H9 (cell line): ENCODE data around the gene FBXO38. TPM values are rescaled to one million over a fixed set of nuclear protein-coding genes. Genes with fewer than 3 reads are reported as not detected.

Experiments
- DNase-seq: peaks from one replicate; pipeline ENCODE4 v3.0.0-alpha.2; 2017
- H2AFZ ChIP-seq: one replicate; pipeline ENCODE4 v1.6.1; 2013; ENCODE audit warnings: mild to moderate bottlenecking, low read length, control low read depth, moderate library complexity
- H2AK5ac ChIP-seq: 2 replicates; pipeline ENCODE4 v1.6.1; 2013; ENCODE audit warnings: low read length, control low read depth, mixed read lengths; ENCODE audit not compliant: insufficient read length
- H2BK120ac ChIP-seq: one replicate; pipeline ENCODE4 v1.6.1; 2013; ENCODE audit warnings: low read depth, mild to moderate bottlenecking, low read length, control low read depth, inconsistent platforms; ENCODE audit not compliant: poor library complexity, severe bottlenecking
- H2BK12ac ChIP-seq: 2 replicates; pipeline ENCODE4 v1.6.1; 2013; ENCODE audit warnings: low read length, control low read depth, mixed read lengths, low read depth; ENCODE audit not compliant: insufficient read length
- H2BK15ac ChIP-seq: 2 replicates; pipeline ENCODE4 v1.6.1; 2013; ENCODE audit warnings: low read depth, low read length, control low read depth
- H2BK20ac ChIP-seq: one replicate; pipeline ENCODE4 v1.6.1; 2013; ENCODE audit warnings: low read depth, mild to moderate bottlenecking, low read length, control low read depth, inconsistent platforms; ENCODE audit not compliant: poor library complexity, severe bottlenecking
- H2BK5ac ChIP-seq: 2 replicates; pipeline ENCODE4 v1.6.1; 2013; ENCODE audit warnings: low read length, control low read depth, mixed read lengths; ENCODE audit not compliant: insufficient read length
- H3K14ac ChIP-seq: 2 replicates; pipeline ENCODE4 v1.6.1; 2013; ENCODE audit warnings: low read length, control low read depth; ENCODE audit not compliant: insufficient read depth
- H3K18ac ChIP-seq: 2 replicates; pipeline ENCODE4 v1.6.1; 2013; ENCODE audit warnings: low read depth, mild to moderate bottlenecking, mixed read lengths, low read length, control low read depth; ENCODE audit not compliant: insufficient read length
- H3K23ac ChIP-seq: 2 replicates; pipeline ENCODE4 v1.6.1; 2013; ENCODE audit warnings: low read length, control low read depth, mixed read lengths, low read depth; ENCODE audit not compliant: insufficient read length
- H3K23me2 ChIP-seq: 2 replicates; pipeline ENCODE4 v1.6.1; 2013; ENCODE audit warnings: low read depth, mild to moderate bottlenecking, mixed read lengths, low read length, control low read depth; ENCODE audit not compliant: insufficient read length, poor library complexity, severe bottlenecking
- H3K27ac ChIP-seq: 2 replicates; pipeline ENCODE4 v1.5.1; 2013; ENCODE audit warnings: low read length, control low read depth, mixed read lengths, low read depth; ENCODE audit not compliant: insufficient read length
- H3K27me3 ChIP-seq: 2 replicates; pipeline ENCODE4 v1.6.1; 2013; ENCODE audit warnings: low read length, control low read depth, inconsistent platforms; ENCODE audit not compliant: insufficient read depth
- H3K4ac ChIP-seq: 2 replicates; pipeline ENCODE4 v1.6.1; 2013; ENCODE audit warnings: low read depth, mild to moderate bottlenecking, control low read depth, inconsistent platforms, low read length, moderate library complexity
- H3K4me1 ChIP-seq: 2 replicates; pipeline ENCODE4 v1.6.1; 2013; ENCODE audit warnings: low read length, control low read depth, inconsistent platforms; ENCODE audit not compliant: insufficient read depth
- H3K4me2 ChIP-seq: 2 replicates; pipeline ENCODE4 v1.6.1; 2013; ENCODE audit warnings: low read length, control low read depth, mixed read lengths; ENCODE audit not compliant: insufficient read length, insufficient read depth
- H3K56ac ChIP-seq: 2 replicates; pipeline ENCODE4 v1.6.1; 2013; ENCODE audit warnings: low read depth, mild to moderate bottlenecking, mixed read lengths, low read length, control low read depth; ENCODE audit not compliant: insufficient read length
- H3K79me1 ChIP-seq: 2 replicates; pipeline ENCODE4 v1.6.1; 2013; ENCODE audit warnings: low read depth, mild to moderate bottlenecking, moderate library complexity, low read length, control low read depth, inconsistent platforms; ENCODE audit not compliant: insufficient read depth, poor library complexity, severe bottlenecking
- H3K79me2 ChIP-seq: 2 replicates; pipeline ENCODE4 v1.6.1; 2013; ENCODE audit warnings: low read length, control low read depth, inconsistent platforms; ENCODE audit not compliant: insufficient read depth
- H3K9ac ChIP-seq: 2 replicates; pipeline ENCODE4 v1.6.1; 2013; ENCODE audit warnings: low read length, control low read depth, mixed read lengths; ENCODE audit not compliant: insufficient read length; ENCODE audit errors: extremely low read depth
- H3K9me3 ChIP-seq: one replicate; pipeline ENCODE4 v1.6.1; 2013; ENCODE audit warnings: low read depth, low read length, inconsistent platforms; ENCODE audit not compliant: control insufficient read depth
- H3T11ph ChIP-seq: one replicate; pipeline ENCODE4 v1.6.1; 2013; ENCODE audit warnings: mild to moderate bottlenecking, low read length, control low read depth, inconsistent platforms
- H4K20me1 ChIP-seq: one replicate; pipeline ENCODE4 v1.6.1; 2013; ENCODE audit not compliant: control insufficient read depth, insufficient read length, insufficient read depth
- H4K5ac ChIP-seq: 2 replicates; pipeline ENCODE4 v1.6.1; 2013; ENCODE audit warnings: low read depth, mild to moderate bottlenecking, mixed read lengths, low read length, control low read depth; ENCODE audit not compliant: insufficient read length
- H4K8ac ChIP-seq: replicated peaks from 2 replicates; pipeline ENCODE4 v1.6.1; 2013; ENCODE audit warnings: low read length, control low read depth, mixed read lengths, low read depth; ENCODE audit not compliant: insufficient read length
- H4K91ac ChIP-seq: 2 replicates; pipeline ENCODE4 v1.6.1; 2013; ENCODE audit warnings: low read depth, mild to moderate bottlenecking, moderate library complexity, mixed read lengths, low read length, control low read depth; ENCODE audit not compliant: insufficient read length
- H3K27ac Mint-ChIP-seq, 3 experiments: 2 replicates in 2 of 3; 3 replicates in 1 of 3; pipeline ENCODE4 v1.8.0; 2020 to 2021; ENCODE audit warnings: mixed read lengths in 3 of 3, mild to moderate bottlenecking in 1 of 3, moderate library complexity in 1 of 3
- H3K27me3 Mint-ChIP-seq: 2 replicates; pipeline ENCODE4 v1.8.0; 2021; ENCODE audit warnings: low read depth, mild to moderate bottlenecking, moderate library complexity, mixed read lengths
- H3K36me3 Mint-ChIP-seq, 3 experiments: 2 replicates in 2 of 3; 3 replicates in 1 of 3; pipeline ENCODE4 v1.8.0; 2020 to 2021; ENCODE audit warnings: low read depth in 3 of 3, mixed read lengths in 3 of 3; ENCODE audit not compliant: insufficient read depth in 1 of 3
- H3K4me1 Mint-ChIP-seq, 2 experiments: 2 replicates each; pipeline ENCODE4 v1.8.0; 2020; ENCODE audit warnings: mixed read lengths in 2 of 2
- H3K4me3 Mint-ChIP-seq, 2 experiments: 2 replicates in 1 of 2; 3 replicates in 1 of 2; pipeline ENCODE4 v1.8.0; 2020 to 2021; ENCODE audit warnings: mild to moderate bottlenecking in 2 of 2, mixed read lengths in 2 of 2, moderate library complexity in 1 of 2
- H3K9me3 Mint-ChIP-seq, 2 experiments: 2 replicates in 1 of 2; 3 replicates in 1 of 2; pipeline ENCODE4 v1.8.0; 2020; ENCODE audit warnings: mild to moderate bottlenecking in 2 of 2, mixed read lengths in 2 of 2, moderate library complexity in 1 of 2
- WGBS: extraction: QIAGEN DNeasy Blood & Tissue Kit; methylation state at CpG from one replicate; pipeline ENCODE4 v1.1.7; 2013; ENCODE audit warnings: missing lambda C conversion rate, low lambda C conversion rate, mixed read lengths; ENCODE audit not compliant: insufficient read length; ENCODE audit errors: extremely low coverage; 5-methylcytosine and 5-hydroxymethylcytosine counted together
- total RNA-seq: library from RNA; stranded (reverse); gene quantifications from 2 replicates; pipeline ENCODE4 v1.2.1, GENCODE V29; 2021
- TF ChIP-seq, protein P1 (sequence below): fragments of 200-600 bp; sonication (generic); conservative IDR thresholded peaks from 3 replicates; pipeline ENCODE4 v1.8.0; 2021; ENCODE audit warnings: antibody characterized with exemption, mild to moderate bottlenecking

Gene FBXO38
- total RNA-seq, 1 experiment from 2014 or later: 34.6 TPM

DNA sequence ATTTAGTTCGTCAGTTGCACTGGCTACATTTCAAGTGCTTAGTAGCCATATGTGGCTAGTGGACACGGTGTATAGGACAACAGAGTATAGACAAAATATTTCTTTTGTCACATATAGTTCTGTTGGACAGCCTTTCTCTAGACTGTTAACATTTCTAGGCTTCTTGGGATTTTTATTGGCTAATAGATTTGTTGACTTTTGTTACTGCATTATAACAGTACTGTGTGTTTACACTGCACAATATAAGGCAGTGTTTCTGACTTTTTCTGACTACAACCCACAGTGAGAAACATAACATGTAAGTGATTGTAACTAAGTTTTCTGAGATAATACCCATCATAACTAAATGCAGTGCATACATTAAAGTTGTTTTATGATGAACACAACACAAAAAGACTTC, 11.3 kb downstream of the FBXO38 start:
- Mint-ChIP-seq H3K4me1 (peaks cover 40 to 64% of the 10 kb centered on the region in 2 experiments), H3K36me3 (peaks cover 0 to 17% (median 16%) of the 10 kb centered on the region in 3 experiments; a peak in 5 of 7 replicates), H3K4me3 (no peak overlapping the region), H3K9me3 (no peaks in the 10 kb centered on the region), H3K27me3 (no peaks in the 10 kb centered on the region), H3K27ac (no peak overlapping the region)
- H3K23me2 ChIP-seq: no peaks in the 10 kb centered on the region
- no peak overlapping the region for H4K5ac ChIP-seq
- H2AK5ac ChIP-seq: no peak overlapping the region
- no peak overlapping the region for H2BK120ac ChIP-seq
- no peak overlapping the region for H4K8ac ChIP-seq
- no peak overlapping the region for H2BK20ac ChIP-seq
- no peak for DNase-seq
- TF ChIP-seq, protein P1, sequence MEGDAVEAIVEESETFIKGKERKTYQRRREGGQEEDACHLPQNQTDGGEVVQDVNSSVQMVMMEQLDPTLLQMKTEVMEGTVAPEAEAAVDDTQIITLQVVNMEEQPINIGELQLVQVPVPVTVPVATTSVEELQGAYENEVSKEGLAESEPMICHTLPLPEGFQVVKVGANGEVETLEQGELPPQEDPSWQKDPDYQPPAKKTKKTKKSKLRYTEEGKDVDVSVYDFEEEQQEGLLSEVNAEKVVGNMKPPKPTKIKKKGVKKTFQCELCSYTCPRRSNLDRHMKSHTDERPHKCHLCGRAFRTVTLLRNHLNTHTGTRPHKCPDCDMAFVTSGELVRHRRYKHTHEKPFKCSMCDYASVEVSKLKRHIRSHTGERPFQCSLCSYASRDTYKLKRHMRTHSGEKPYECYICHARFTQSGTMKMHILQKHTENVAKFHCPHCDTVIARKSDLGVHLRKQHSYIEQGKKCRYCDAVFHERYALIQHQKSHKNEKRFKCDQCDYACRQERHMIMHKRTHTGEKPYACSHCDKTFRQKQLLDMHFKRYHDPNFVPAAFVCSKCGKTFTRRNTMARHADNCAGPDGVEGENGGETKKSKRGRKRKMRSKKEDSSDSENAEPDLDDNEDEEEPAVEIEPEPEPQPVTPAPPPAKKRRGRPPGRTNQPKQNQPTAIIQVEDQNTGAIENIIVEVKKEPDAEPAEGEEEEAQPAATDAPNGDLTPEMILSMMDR: no peak
- H4K20me1 ChIP-seq: no peaks in the 10 kb centered on the region
- no peak overlapping the region for H3K18ac ChIP-seq
- H3T11ph ChIP-seq: no peak overlapping the region
- no peak overlapping the region for H2BK5ac ChIP-seq
- H3K4me2 ChIP-seq: no peak overlapping the region
- H2BK12ac ChIP-seq: no peak overlapping the region
- no peak overlapping the region for H4K91ac ChIP-seq
- H2BK15ac ChIP-seq: no peak overlapping the region
- no peaks in the 10 kb centered on the region for H3K27me3 ChIP-seq
- no peaks in the 10 kb centered on the region for H3K79me1 ChIP-seq
- no peak overlapping the region for H3K56ac ChIP-seq
- no peak overlapping the region for H3K4ac ChIP-seq
- H3K23ac ChIP-seq: no peak overlapping the region
- H3K79me2 ChIP-seq: peaks cover 6% of the 10 kb centered on the region; the same call in 1 of the 2 replicates
- peaks cover 4% of the 10 kb centered on the region; the same call in 1 of the 2 replicates for H3K4me1 ChIP-seq
- no peak overlapping the region for H3K27ac ChIP-seq
- H3K14ac ChIP-seq: no peak overlapping the region
- no peak overlapping the region for H3K9ac ChIP-seq
- no peak overlapping the region for H2AFZ ChIP-seq
- no peaks in the 10 kb centered on the region for H3K9me3 ChIP-seq
- no CpG with 5 or more reads among the region's 2 CpGs for WGBS
